BE2C (cell line): ENCODE data around the gene RRP7A.
"Not testable (repeated sequence)": the region's sequence is repeated elsewhere in the genome, so short reads cannot be mapped to it uniquely, and the experiment has no call there.

Experiments
- DNase-seq: peaks from one replicate; pipeline ENCODE4 v3.0.0-alpha.2; 2020
- H3K27me3 ChIP-seq: fragments of 250-450 bp; sonication (Bioruptor Pico); 2 replicates; pipeline ENCODE4 v1.5.1; 2020; ENCODE audit warnings: mild to moderate bottlenecking
- H3K36me3 ChIP-seq: fragments of 250-450 bp; sonication (Bioruptor Pico); 2 replicates; pipeline ENCODE4 v1.5.1; 2020; ENCODE audit warnings: mild to moderate bottlenecking
- H3K4me1 ChIP-seq: fragments of 250-450 bp; sonication (Bioruptor Pico); 2 replicates; pipeline ENCODE4 v1.5.1; 2020
- H3K4me3 ChIP-seq: 2 replicates; pipeline ENCODE4 v1.5.1; 2011; ENCODE audit warnings: low read depth, low read length
- H3K9me3 ChIP-seq: fragments of 250-450 bp; sonication (Bioruptor Pico); 2 replicates; pipeline ENCODE4 v1.5.1; 2020
- TF ChIP-seq, protein P1 (sequence below): IDR thresholded peaks from 2 replicates; pipeline ENCODE4 v1.5.1; 2012; ENCODE audit warnings: mild to moderate bottlenecking, low read depth, low read length

Gene RRP7A

DNA sequence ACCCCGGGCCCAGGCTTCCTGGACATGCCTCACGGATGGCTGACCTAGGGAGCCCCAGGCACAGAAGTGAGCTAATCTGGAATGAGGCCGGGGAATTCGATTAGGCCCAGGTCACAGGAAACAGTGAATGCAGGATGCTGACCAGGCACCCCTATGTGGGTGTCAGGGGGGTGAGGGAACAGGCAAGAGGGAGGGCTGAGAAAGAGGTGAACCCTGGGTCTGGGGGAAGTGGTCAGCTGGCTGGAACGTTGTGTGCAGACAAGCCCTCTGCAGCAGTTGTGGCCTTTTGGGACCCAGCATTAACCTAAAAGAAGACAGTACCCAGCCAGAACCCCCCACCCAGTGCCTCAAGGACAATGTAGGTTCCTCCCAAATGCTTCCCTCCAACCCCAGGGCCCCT, 42.3 kb upstream of the RRP7A start:
- H3K27me3 ChIP-seq, result no peaks in the 10 kb centered on the region
- DNase-seq, result no peak
- no peak overlapping the region for H3K4me3 ChIP-seq
- H3K9me3 ChIP-seq, result no peaks in the 10 kb centered on the region
- peaks cover 7% of the 10 kb centered on the region for H3K4me1 ChIP-seq
- TF ChIP-seq, protein P1, sequence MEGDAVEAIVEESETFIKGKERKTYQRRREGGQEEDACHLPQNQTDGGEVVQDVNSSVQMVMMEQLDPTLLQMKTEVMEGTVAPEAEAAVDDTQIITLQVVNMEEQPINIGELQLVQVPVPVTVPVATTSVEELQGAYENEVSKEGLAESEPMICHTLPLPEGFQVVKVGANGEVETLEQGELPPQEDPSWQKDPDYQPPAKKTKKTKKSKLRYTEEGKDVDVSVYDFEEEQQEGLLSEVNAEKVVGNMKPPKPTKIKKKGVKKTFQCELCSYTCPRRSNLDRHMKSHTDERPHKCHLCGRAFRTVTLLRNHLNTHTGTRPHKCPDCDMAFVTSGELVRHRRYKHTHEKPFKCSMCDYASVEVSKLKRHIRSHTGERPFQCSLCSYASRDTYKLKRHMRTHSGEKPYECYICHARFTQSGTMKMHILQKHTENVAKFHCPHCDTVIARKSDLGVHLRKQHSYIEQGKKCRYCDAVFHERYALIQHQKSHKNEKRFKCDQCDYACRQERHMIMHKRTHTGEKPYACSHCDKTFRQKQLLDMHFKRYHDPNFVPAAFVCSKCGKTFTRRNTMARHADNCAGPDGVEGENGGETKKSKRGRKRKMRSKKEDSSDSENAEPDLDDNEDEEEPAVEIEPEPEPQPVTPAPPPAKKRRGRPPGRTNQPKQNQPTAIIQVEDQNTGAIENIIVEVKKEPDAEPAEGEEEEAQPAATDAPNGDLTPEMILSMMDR, result no peak
- no peaks in the 10 kb centered on the region; the same call in none of the 2 replicates for H3K36me3 ChIP-seq

DNA sequence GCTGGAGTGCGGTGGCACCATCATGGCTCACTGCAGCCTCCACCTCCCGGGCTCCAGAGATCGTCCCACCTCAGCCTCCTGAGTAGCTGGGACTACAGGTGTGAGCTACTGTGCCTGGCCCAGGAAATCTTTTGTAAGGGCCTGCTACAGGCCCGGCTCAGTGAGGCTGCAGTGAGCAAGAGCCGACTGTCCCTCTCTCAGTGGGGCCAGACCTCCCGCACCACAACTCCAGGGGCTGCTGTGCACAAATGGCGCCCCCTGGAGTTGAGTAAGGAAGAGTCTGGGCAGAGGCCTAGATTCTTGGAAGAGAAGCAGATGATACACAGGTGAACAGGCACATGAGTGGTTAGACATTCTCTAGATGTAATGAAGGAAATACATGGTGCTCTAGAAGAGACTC, 41.2 kb upstream of the RRP7A start:
- Histone ChIP-seq H3K9me3 (no peaks in the 10 kb centered on the region), H3K4me3 (no peak overlapping the region), H3K36me3 (no peaks in the 10 kb centered on the region; the same call in 1 of the 2 replicates), H3K27me3 (no peaks in the 10 kb centered on the region), H3K4me1 (peaks cover 7% of the 10 kb centered on the region)
- TF ChIP-seq, protein P1, result peak; percentile 69
- peak; percentile 40 for DNase-seq

DNA sequence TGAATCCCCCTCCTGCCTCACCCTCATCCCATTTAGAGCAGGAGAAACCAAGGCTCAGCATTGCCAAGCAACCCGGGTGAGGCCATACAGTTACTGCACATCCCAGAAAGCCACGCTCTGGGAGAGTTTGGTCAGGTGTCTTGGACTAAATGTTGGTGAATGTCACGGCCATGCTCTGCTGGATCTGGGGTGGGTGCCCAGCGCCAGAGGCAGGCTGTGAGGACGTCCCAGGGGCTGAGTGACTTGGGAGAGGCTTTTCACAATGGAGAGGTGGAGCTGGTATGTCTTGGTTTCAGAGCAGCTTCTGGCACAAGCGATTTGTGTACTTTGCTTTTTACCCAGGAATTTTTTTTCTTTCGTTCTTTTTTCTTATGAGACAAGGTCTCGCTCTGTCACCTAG, 40.8 kb upstream of the RRP7A start:
- H3K4me3 ChIP-seq, result no peak overlapping the region
- TF ChIP-seq, protein P1, result no peak
- no peak for DNase-seq
- no peaks in the 10 kb centered on the region for H3K27me3 ChIP-seq
- H3K4me1 ChIP-seq, result peaks cover 7% of the 10 kb centered on the region
- H3K36me3 ChIP-seq, result no peaks in the 10 kb centered on the region; the same call in 1 of the 2 replicates
- no peaks in the 10 kb centered on the region for H3K9me3 ChIP-seq

DNA sequence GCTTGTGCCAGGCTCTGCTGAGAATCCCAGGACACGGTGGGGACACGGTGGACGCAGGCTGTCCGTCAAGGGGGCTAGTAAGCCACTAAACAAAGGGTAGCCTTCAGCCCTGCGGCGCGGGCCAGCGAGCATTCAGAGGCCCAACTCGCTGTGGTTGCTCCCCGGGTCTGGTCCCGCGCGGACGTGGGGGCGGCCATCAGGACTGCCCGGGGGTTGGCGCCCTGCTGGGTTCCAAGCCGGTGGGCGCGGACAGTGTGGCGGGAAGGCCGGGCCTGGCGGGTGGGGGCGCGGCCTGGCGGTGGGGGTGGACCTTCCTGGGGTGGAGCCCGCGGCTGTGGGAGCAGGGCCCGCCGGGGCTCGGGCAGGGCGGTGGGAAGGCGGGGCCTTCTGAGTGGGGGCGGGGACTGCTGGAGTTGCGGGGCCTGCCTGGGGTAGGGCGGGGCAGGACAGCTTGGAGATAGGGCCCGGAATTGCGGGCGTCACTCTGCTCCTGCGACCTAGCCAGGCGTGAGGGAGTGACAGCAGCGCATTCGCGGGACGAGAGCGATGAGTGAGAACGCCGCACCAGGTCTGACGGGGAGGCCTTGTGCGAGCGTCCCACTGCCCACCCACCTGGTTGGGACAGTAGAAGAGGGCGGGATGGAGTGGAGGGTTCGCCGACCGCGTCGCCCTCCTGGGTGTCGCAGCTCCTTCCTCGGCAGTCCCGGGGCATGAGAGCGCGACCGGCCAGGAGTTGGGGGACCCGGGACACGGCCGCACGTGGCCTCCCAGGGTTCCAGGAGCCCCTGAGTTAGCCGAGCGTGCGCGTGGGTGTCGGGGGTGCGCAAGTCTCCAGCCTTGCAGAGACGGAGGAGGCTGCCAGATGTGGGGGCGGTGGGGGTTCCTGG, 34.1 kb upstream of the RRP7A start, which contains the start of gene SERHL2:
Gene SERHL2, plus strand, starts transcription at position 482 of the 887 bp plus-strand sequence. Its CDS starts 65 bp downstream, at position 547.
- Histone ChIP-seq H3K27me3 (no peaks in the 10 kb centered on the region), H3K4me1 (peaks cover 4% of the 10 kb centered on the region; the same call in 1 of the 2 replicates), H3K36me3 (no peaks in the 10 kb centered on the region), H3K4me3 (peak within 1 kb of the TSS; percentile 58), H3K9me3 (no peaks in the 10 kb centered on the region)
- DNase-seq, result peak; percentile 97
- TF ChIP-seq, protein P1, result no peak

DNA sequence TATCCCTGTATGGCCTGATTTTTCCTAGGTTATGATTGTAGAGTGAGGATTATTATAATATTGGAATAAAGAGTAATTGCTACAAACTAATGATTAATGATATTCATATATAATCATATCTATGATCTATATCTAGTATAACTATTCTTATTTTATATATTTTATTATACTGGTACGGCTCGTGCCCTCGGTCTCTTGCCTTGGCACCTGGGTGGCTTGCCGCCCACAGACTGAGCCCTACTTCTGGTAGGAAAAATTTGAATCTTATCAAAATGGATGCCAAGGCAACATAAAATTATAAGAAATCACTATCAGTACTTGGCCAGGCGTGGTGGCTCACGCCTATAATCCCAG, 32.7 kb upstream of the RRP7A start:
- not testable (repeated sequence) for DNase-seq, H3K36me3 ChIP-seq, H3K4me3 ChIP-seq, H3K4me1 ChIP-seq, H3K9me3 ChIP-seq, H3K27me3 ChIP-seq

GRCh38 chr22:42549331-42550060, 29.9 kb upstream of the RRP7A start:
- TF ChIP-seq, protein P1, result no peak
- Histone ChIP-seq H3K36me3 (no peaks in the 10 kb centered on the region), H3K4me1 (peaks cover 5% of the 10 kb centered on the region; the same call in 1 of the 2 replicates), H3K27me3 (no peaks in the 10 kb centered on the region), H3K9me3 (no peaks in the 10 kb centered on the region), H3K4me3 (no peak overlapping the region)
- DNase-seq, result no peak
